Common myeloid progenitor, CD34-positive (primary cell): ENCODE measurements around the gene SCOC.
"Not testable (repeated sequence)": the region's sequence is repeated elsewhere in the genome, so short reads cannot be mapped to it uniquely, and the experiment has no call there.

Experiments
- CTCF ChIA-PET: fragments of 350-600 bp; sonication (Branson Sonifier 250); formaldehyde crosslinking; loops from one replicate; lab custom pipeline; 2021; ENCODE audit warnings: antibody characterized with exemption; lab: Charles Lee
- POLR2A ChIA-PET: fragments of 350-600 bp; sonication (Branson Sonifier 250); formaldehyde crosslinking; loops from one replicate; lab custom pipeline; 2021; ENCODE audit warnings: antibody characterized with exemption; lab: Charles Lee
- DNase-seq, 3 donors: peaks; one replicate each; pipeline versions ENCODE4 v3.0.0 to v3.0.0-alpha.2; 2013
- H3K27ac ChIP-seq, 2 experiments: 1 replicate in 1 of 2; 2 replicates in 1 of 2; pipeline ENCODE4 v1.7.0; 2013; ENCODE audit warnings: inconsistent platforms in 2 of 2, low read length in 2 of 2, mild to moderate bottlenecking in 2 of 2, low read depth in 1 of 2, moderate library complexity in 1 of 2; ENCODE audit not compliant: severe bottlenecking in 2 of 2, insufficient read depth in 1 of 2, poor library complexity in 1 of 2
- H3K27me3 ChIP-seq, 5 experiments: replicated peaks in 2 of 5; 1 replicate in 3 of 5; 2 replicates in 2 of 5; pipeline versions ENCODE4 v1.6.1 to v1.7.0; 2013; ENCODE audit warnings: low read length in 4 of 5, mild to moderate bottlenecking in 2 of 5, moderate library complexity in 2 of 5, inconsistent platforms in 1 of 5; ENCODE audit not compliant: insufficient read depth in 5 of 5, control insufficient read depth in 4 of 5
- H3K36me3 ChIP-seq, 4 experiments: 1 replicate in 2 of 4; 2 replicates in 2 of 4; pipeline versions ENCODE4 v1.6.1 to v1.7.0; 2013; ENCODE audit warnings: low read length in 3 of 4, control low read depth in 1 of 4, mild to moderate bottlenecking in 1 of 4; ENCODE audit not compliant: control insufficient read depth in 4 of 4, insufficient read depth in 4 of 4
- H3K4me1 ChIP-seq, 4 experiments: 1 replicate in 3 of 4; 2 replicates in 1 of 4; pipeline versions ENCODE4 v1.6.1 to v1.7.1; 2013; ENCODE audit warnings: low read length in 3 of 4, mild to moderate bottlenecking in 3 of 4, control low read depth in 1 of 4, inconsistent platforms in 1 of 4, moderate library complexity in 1 of 4; ENCODE audit not compliant: control insufficient read depth in 4 of 4, insufficient read depth in 4 of 4; ENCODE audit errors: control extremely low read depth in 1 of 4
- H3K4me3 ChIP-seq, 7 experiments: 1 replicate in 4 of 7; 2 replicates in 3 of 7; pipeline versions ENCODE4 v1.5.1 to v1.7.0; 2013; ENCODE audit warnings: mild to moderate bottlenecking in 7 of 7, low read length in 6 of 7, moderate library complexity in 6 of 7, inconsistent platforms in 2 of 7, low read depth in 2 of 7, control low read depth in 1 of 7; ENCODE audit not compliant: insufficient read depth in 4 of 7, control insufficient read depth in 1 of 7; ENCODE audit errors: extremely low read depth in 1 of 7
- H3K9me3 ChIP-seq, 5 experiments: 1 replicate in 4 of 5; 2 replicates in 1 of 5; pipeline versions ENCODE4 v1.6.1 to v1.7.1; 2013; ENCODE audit warnings: low read length in 4 of 5, mild to moderate bottlenecking in 2 of 5, inconsistent platforms in 1 of 5, low read depth in 1 of 5, moderate library complexity in 1 of 5; ENCODE audit not compliant: control insufficient read depth in 4 of 5, insufficient read depth in 2 of 5; ENCODE audit errors: control extremely low read depth in 1 of 5
- WGBS: methylation state at CpG from one replicate; pipeline ENCODE4 v1.1.5; 2013; ENCODE audit not compliant: insufficient coverage; 5-methylcytosine and 5-hydroxymethylcytosine counted together

Gene SCOC

GRCh38 chr4:140406292-140406691, 32.8 kb downstream of the SCOC start:
- CTCF ChIA-PET, result no interaction called here

GRCh38 chr4:140408974-140409373, 35.5 kb downstream of the SCOC start:
- ChIA-PET POLR2A (no interaction called here), CTCF (no interaction called here)
- Histone ChIP-seq H3K9me3 (no peaks in the 10 kb centered on the region), H3K4me3 (no peak overlapping the region), H3K4me1 (no peaks in the 10 kb centered on the region), H3K36me3 (peaks cover 0 to 3% (median 0%) of the 10 kb centered on the region in 4 experiments), H3K27me3 (no peaks in the 10 kb centered on the region), H3K27ac (no peak overlapping the region)
- whole genome bisulfite sequencing, result no CpG with 5 or more reads among the region's 1 CpG
- DNase-seq, result peak in 2 of 3 donors; percentile 4 to 11

More at GRCh38 chr4:140406292-140406691, 32.8 kb downstream of the SCOC start:
- H3K4me3 ChIP-seq, result no peak overlapping the region
- H3K27me3 ChIP-seq, result no peaks in the 10 kb centered on the region
- no peaks in the 10 kb centered on the region for H3K4me1 ChIP-seq
- DNase-seq, result no peak
- H3K36me3 ChIP-seq, result peaks cover 0 to 3% (median under 1%) of the 10 kb centered on the region in 4 experiments
- no peaks in the 10 kb centered on the region for H3K9me3 ChIP-seq
- POLR2A ChIA-PET, result no interaction called here
- no peak overlapping the region for H3K27ac ChIP-seq

GRCh38 chr4:140413130-140413969, 39.9 kb downstream of the SCOC start:
- POLR2A ChIA-PET, DNase-seq, H3K4me1 ChIP-seq, H3K27me3 ChIP-seq, H3K9me3 ChIP-seq, H3K27ac ChIP-seq, H3K4me3 ChIP-seq, H3K36me3 ChIP-seq: not testable (repeated sequence)
- 97% methylated on average over 12 of the region's 32 CpGs for WGBS
- CTCF ChIA-PET, result interaction anchor here (1.2 kb wide), 1 partner anchor 10 kb away, joined by 3 read pairs; no protein-coding TSS in a partner anchor

GRCh38 chr4:140423106-140423505, 49.7 kb downstream of the SCOC start:
- ChIA-PET POLR2A (no interaction called here), CTCF (interaction anchor here (1.0 kb wide), 1 partner anchor 10 kb away, joined by 3 read pairs; no protein-coding TSS in a partner anchor)
- no peaks in the 10 kb centered on the region for H3K36me3 ChIP-seq
- H3K27ac ChIP-seq, result no peak overlapping the region
- H3K4me3 ChIP-seq, result no peak overlapping the region
- H3K27me3 ChIP-seq, result no peaks in the 10 kb centered on the region
- H3K9me3 ChIP-seq, result no peaks in the 10 kb centered on the region
- peaks cover 6 to 19% (median 12%) of the 10 kb centered on the region in 4 experiments for H3K4me1 ChIP-seq
- DNase-seq, result no peak

GRCh38 chr4:140426610-140427105, 53.2 kb downstream of the SCOC start:
- H3K27ac ChIP-seq, result peak overlapping the region; percentile 37 to 59
- peak overlapping the region; percentile 75 to 94 (median 84) for H3K4me3 ChIP-seq
- H3K9me3 ChIP-seq, result no peaks in the 10 kb centered on the region
- ChIA-PET POLR2A (no interaction called here), CTCF (interaction anchor here (0.7 to 3.0 kb wide), 11 partner anchors 11 to 427 kb away, joined by 3 to 11 read pairs (median 7); partner anchors contain the start of genes MGAT4D and SCOC)
- peak in 2 of 3 donors; percentile 59 to 67 for DNase-seq
- 4% methylated on average over 23 of the region's 23 CpGs for WGBS
- H3K36me3 ChIP-seq, result no peaks in the 10 kb centered on the region
- no peaks in the 10 kb centered on the region for H3K27me3 ChIP-seq
- peaks cover 6 to 19% (median 12%) of the 10 kb centered on the region in 4 experiments for H3K4me1 ChIP-seq

DNA sequence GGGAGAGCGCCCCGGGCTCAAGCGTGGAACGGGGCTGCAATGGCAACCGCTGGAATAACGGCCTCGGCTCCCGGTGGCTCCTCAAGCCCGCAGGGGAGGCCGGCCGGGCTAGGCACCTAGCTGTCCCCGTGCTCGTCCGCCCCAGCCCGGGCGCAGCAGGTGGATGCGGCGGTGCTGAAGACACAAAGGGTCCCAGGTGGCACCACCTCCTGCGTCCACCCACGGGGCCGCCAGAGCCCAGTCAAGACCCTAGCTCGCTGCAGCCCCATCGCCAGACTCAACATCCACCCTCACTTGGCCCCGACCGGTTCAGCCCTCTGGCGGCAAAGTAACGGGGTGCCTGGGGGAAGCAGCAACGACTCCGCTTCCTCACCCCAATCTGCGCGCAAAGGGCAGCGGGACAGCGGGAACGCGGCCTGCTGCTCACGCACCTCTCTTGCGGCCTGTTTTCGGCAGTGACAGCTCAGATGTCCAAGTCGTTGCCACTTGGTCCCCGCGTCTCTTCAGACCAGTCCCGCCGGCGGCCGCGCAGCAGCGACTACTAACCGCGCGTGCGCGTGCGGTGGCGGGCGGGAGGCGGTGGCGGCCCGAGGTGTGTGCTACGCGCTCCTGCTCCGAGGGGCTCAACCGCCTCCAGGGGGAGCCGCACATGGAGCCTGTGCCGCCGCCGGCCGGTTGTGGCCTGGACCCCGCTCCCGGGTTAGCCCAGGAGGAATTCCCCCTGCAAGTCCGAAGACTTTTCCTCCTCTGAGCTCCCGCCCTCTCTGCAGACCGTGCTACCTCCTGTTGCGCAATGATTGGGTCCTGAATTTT, 53.9 kb downstream of the SCOC start, which contains the start of gene CLGN:
Gene CLGN (minus strand): TSS at position 543 of the 813 bp plus-strand sequence. CDS start 14,570 bp downstream, outside the sequence.
- WGBS, result 0% methylated on average over 40 of the region's 73 CpGs
- Histone ChIP-seq H3K27me3 (no peaks in the 10 kb centered on the region), H3K4me3 (peak within 1 kb of the TSS; percentile 75 to 94 (median 84)), H3K27ac (peak within 1 kb of the TSS; percentile 37 to 59), H3K36me3 (no peaks in the 10 kb centered on the region), H3K9me3 (no peaks in the 10 kb centered on the region), H3K4me1 (peaks cover 6 to 19% (median 12%) of the 10 kb centered on the region in 4 experiments)
- peak; percentile 84 to 94 (median 90) for DNase-seq
- ChIA-PET CTCF (interaction anchor here (0.7 to 3.0 kb wide), 15 partner anchors 11 to 426 kb away, joined by 3 to 11 read pairs (median 4); partner anchors contain the start of genes MGAT4D and SCOC), POLR2A (no interaction called here)
